Rectal smooth muscle tissue (tissue), 1 donor: ENCODE measurements around the gene PLSCR5.

Source experiments
- H3K27ac ChIP-seq: one replicate; pipeline ENCODE4 v1.7.0; 2013; ENCODE audit warnings: low read depth, low read length, inconsistent platforms
- H3K27me3 ChIP-seq: one replicate; pipeline ENCODE4 v1.7.0; 2013; ENCODE audit warnings: low read length; ENCODE audit not compliant: control insufficient read depth, insufficient read depth
- H3K36me3 ChIP-seq: one replicate; pipeline ENCODE4 v1.7.0; 2013; ENCODE audit warnings: low read length; ENCODE audit not compliant: control insufficient read depth, insufficient read depth
- H3K4me1 ChIP-seq: one replicate; pipeline ENCODE4 v1.7.0; 2013; ENCODE audit warnings: low read length; ENCODE audit not compliant: control insufficient read depth, insufficient read depth
- H3K4me3 ChIP-seq: one replicate; pipeline ENCODE4 v1.7.0; 2013; ENCODE audit warnings: low read length
- H3K9ac ChIP-seq: one replicate; pipeline ENCODE4 v1.7.0; 2013; ENCODE audit warnings: low read length

PLSCR5 gene

GRCh38 chr3:146550743-146551510 is 54.2 kb downstream of the PLSCR5 start:
- no peaks in the 10 kb centered on the region for H3K36me3 ChIP-seq
- no peak overlapping the region for H3K27ac ChIP-seq
- no peaks in the 10 kb centered on the region for H3K4me1 ChIP-seq
- no peak overlapping the region for H3K4me3 ChIP-seq
- no peaks in the 10 kb centered on the region for H3K27me3 ChIP-seq
- no peak overlapping the region for H3K9ac ChIP-seq

GRCh38 chr3:146550070-146550615 is 55.0 kb downstream of the PLSCR5 start:
- Histone ChIP-seq H3K4me1 (no peaks in the 10 kb centered on the region), H3K4me3 (no peak overlapping the region)

GRCh38 chr3:146547235-146547835 is 57.8 kb downstream of the PLSCR5 start:
- no peaks in the 10 kb centered on the region for H3K27me3 ChIP-seq
- H3K27ac ChIP-seq = no peak overlapping the region
- H3K4me3 ChIP-seq = no peak overlapping the region
- no peaks in the 10 kb centered on the region for H3K36me3 ChIP-seq
- peaks cover 2% of the 10 kb centered on the region for H3K4me1 ChIP-seq
- H3K9ac ChIP-seq = no peak overlapping the region

More at GRCh38 chr3:146550070-146550615, 55.0 kb downstream of the PLSCR5 start:
- Histone ChIP-seq H3K27ac (no peak overlapping the region), H3K9ac (no peak overlapping the region), H3K27me3 (no peaks in the 10 kb centered on the region), H3K36me3 (no peaks in the 10 kb centered on the region)

- Histone ChIP-seq H3K4me1 (peaks cover 6% of the 10 kb centered on the region), H3K27me3 (no peaks in the 10 kb centered on the region), H3K9ac (no peak overlapping the region), H3K4me3 (no peak overlapping the region), H3K36me3 (no peaks in the 10 kb centered on the region), H3K27ac (no peak overlapping the region)
These were observed 58.7 kb downstream of the PLSCR5 start for GRCh38 chr3:146546366-146546965.

GRCh38 chr3:146544929-146545528 is 60.1 kb downstream of the PLSCR5 start:
- no peaks in the 10 kb centered on the region for H3K27me3 ChIP-seq
- peak overlapping the region; percentile 89 for H3K9ac ChIP-seq
- H3K36me3 ChIP-seq = no peaks in the 10 kb centered on the region
- H3K4me1 ChIP-seq = peaks cover 6% of the 10 kb centered on the region
- peak overlapping the region; percentile 97 for H3K27ac ChIP-seq
- H3K4me3 ChIP-seq = peak overlapping the region; percentile 93

GRCh38 chr3:146544002-146544928 is 60.9 kb downstream of the PLSCR5 start, which contains the start of gene PLSCR1:
Gene PLSCR1 (minus strand): TSS chr3:146544607. CDS start chr3:146536552, 8,055 bp downstream.
- H3K27me3 ChIP-seq = no peaks in the 10 kb centered on the region
- H3K4me3 ChIP-seq = peak within 1 kb of the TSS; percentile 93
- peaks cover 6% of the 10 kb centered on the region for H3K4me1 ChIP-seq
- H3K27ac ChIP-seq = peak within 1 kb of the TSS; percentile 97
- H3K9ac ChIP-seq = peak within 1 kb of the TSS; percentile 89
- H3K36me3 ChIP-seq = no peaks in the 10 kb centered on the region

- Histone ChIP-seq H3K27me3 (no peaks in the 10 kb centered on the region), H3K9ac (peak overlapping the region; percentile 89), H3K4me3 (peak overlapping the region; percentile 93), H3K27ac (peak overlapping the region; percentile 97), H3K36me3 (no peaks in the 10 kb centered on the region), H3K4me1 (peaks cover 6% of the 10 kb centered on the region)
These were observed 61.6 kb downstream of the PLSCR5 start for GRCh38 chr3:146543461-146544001.

GRCh38 chr3:146542978-146543377 is 62.2 kb downstream of the PLSCR5 start:
- H3K27ac ChIP-seq = peak overlapping the region; percentile 97
- H3K36me3 ChIP-seq = no peaks in the 10 kb centered on the region
- H3K27me3 ChIP-seq = no peaks in the 10 kb centered on the region
- H3K4me3 ChIP-seq = peak overlapping the region; percentile 93
- H3K9ac ChIP-seq = peak overlapping the region; percentile 16
- H3K4me1 ChIP-seq = peaks cover 6% of the 10 kb centered on the region

- Histone ChIP-seq H3K9ac (no peak overlapping the region), H3K4me1 (peaks cover 6% of the 10 kb centered on the region)
These were observed 63.0 kb downstream of the PLSCR5 start for GRCh38 chr3:146542179-146542578.

GRCh38 chr3:146540978-146541377 is 64.2 kb downstream of the PLSCR5 start:
- no peak overlapping the region for H3K9ac ChIP-seq
- H3K36me3 ChIP-seq = no peaks in the 10 kb centered on the region
- H3K27ac ChIP-seq = peak overlapping the region; percentile 3
- H3K27me3 ChIP-seq = no peaks in the 10 kb centered on the region
- H3K4me1 ChIP-seq = peaks cover 6% of the 10 kb centered on the region
- no peak overlapping the region for H3K4me3 ChIP-seq

More at GRCh38 chr3:146542179-146542578, 63.0 kb downstream of the PLSCR5 start:
- no peaks in the 10 kb centered on the region for H3K36me3 ChIP-seq
- H3K27me3 ChIP-seq = no peaks in the 10 kb centered on the region
- H3K27ac ChIP-seq = peak overlapping the region; percentile 51
- H3K4me3 ChIP-seq = peak overlapping the region; percentile 36

GRCh38 chr3:146540236-146540635 is 64.9 kb downstream of the PLSCR5 start:
- H3K9ac ChIP-seq = no peak overlapping the region
- no peaks in the 10 kb centered on the region for H3K36me3 ChIP-seq
- H3K4me3 ChIP-seq = no peak overlapping the region
- H3K4me1 ChIP-seq = peaks cover 6% of the 10 kb centered on the region
- H3K27me3 ChIP-seq = no peaks in the 10 kb centered on the region
- H3K27ac ChIP-seq = no peak overlapping the region
